ENCODE measurements around the gene RASGRF1.

The RASGRF1 gene

GRCh38 chr15:78992416-78993256 is 97.9 kb downstream of the RASGRF1 start:
- in situ Hi-C loops (cut with MboI; ENCODE audit: low sequenced_read_pairs) = no loop called here

GRCh38 chr15:78991879-78992278 is 98.7 kb downstream of the RASGRF1 start:
- in situ Hi-C loops (cut with MboI; ENCODE audit: low sequenced_read_pairs) = no loop called here

- in situ Hi-C loops (cut with MboI; ENCODE audit: low sequenced_read_pairs) = no loop called here
Measured at GRCh38 chr15:78991476-78991875, 99.1 kb downstream of the RASGRF1 start.

- in situ Hi-C loops (cut with MboI; ENCODE audit: low sequenced_read_pairs) = no loop called here
Measured at GRCh38 chr15:78990278-78990677, 100.3 kb downstream of the RASGRF1 start.

GRCh38 chr15:78989701-78990240 is 100.8 kb downstream of the RASGRF1 start:
- in situ Hi-C loops (cut with MboI; ENCODE audit: low sequenced_read_pairs) = no loop called here

- in situ Hi-C loops (cut with MboI; ENCODE audit: low sequenced_read_pairs) = no loop called here
Measured at GRCh38 chr15:78988361-78988911, 102.1 kb downstream of the RASGRF1 start.

- in situ Hi-C loops (cut with MboI; ENCODE audit: low sequenced_read_pairs) = no loop called here
Measured at GRCh38 chr15:78987556-78988360, 102.8 kb downstream of the RASGRF1 start.

- in situ Hi-C loops (cut with MboI; ENCODE audit: low sequenced_read_pairs) = no loop called here
Measured at GRCh38 chr15:78985859-78986475, 104.6 kb downstream of the RASGRF1 start.

- in situ Hi-C loops (cut with MboI; ENCODE audit: low sequenced_read_pairs) = no loop called here
Measured at GRCh38 chr15:78984041-78984440, 106.5 kb downstream of the RASGRF1 start.

- in situ Hi-C loops (cut with MboI; ENCODE audit: low sequenced_read_pairs) = no loop called here
Measured at GRCh38 chr15:78983146-78983918, 107.2 kb downstream of the RASGRF1 start.

GRCh38 chr15:78982736-78983135 is 107.8 kb downstream of the RASGRF1 start:
- in situ Hi-C loops (cut with MboI; ENCODE audit: low sequenced_read_pairs) = no loop called here

GRCh38 chr15:78981532-78982313 is 108.9 kb downstream of the RASGRF1 start:
- in situ Hi-C loops (cut with MboI; ENCODE audit: low sequenced_read_pairs) = no loop called here

GRCh38 chr15:78979456-78980320 is 110.9 kb downstream of the RASGRF1 start:
- in situ Hi-C loops (cut with MboI; ENCODE audit: low sequenced_read_pairs) = no loop called here

- in situ Hi-C loops (cut with MboI; ENCODE audit: low sequenced_read_pairs) = no loop called here
Measured at GRCh38 chr15:78978601-78979179, 111.9 kb downstream of the RASGRF1 start.

- in situ Hi-C loops (cut with MboI; ENCODE audit: low sequenced_read_pairs) = no loop called here
Measured at GRCh38 chr15:78977591-78978347, 112.8 kb downstream of the RASGRF1 start.

GRCh38 chr15:78977091-78977571 is 113.4 kb downstream of the RASGRF1 start:
- in situ Hi-C loops (cut with MboI; ENCODE audit: low sequenced_read_pairs) = no loop called here

GRCh38 chr15:78976691-78977090 is 113.9 kb downstream of the RASGRF1 start:
- in situ Hi-C loops (cut with MboI; ENCODE audit: low sequenced_read_pairs) = no loop called here
